ENCODE measurements around the gene GATAD2A.

DNA sequence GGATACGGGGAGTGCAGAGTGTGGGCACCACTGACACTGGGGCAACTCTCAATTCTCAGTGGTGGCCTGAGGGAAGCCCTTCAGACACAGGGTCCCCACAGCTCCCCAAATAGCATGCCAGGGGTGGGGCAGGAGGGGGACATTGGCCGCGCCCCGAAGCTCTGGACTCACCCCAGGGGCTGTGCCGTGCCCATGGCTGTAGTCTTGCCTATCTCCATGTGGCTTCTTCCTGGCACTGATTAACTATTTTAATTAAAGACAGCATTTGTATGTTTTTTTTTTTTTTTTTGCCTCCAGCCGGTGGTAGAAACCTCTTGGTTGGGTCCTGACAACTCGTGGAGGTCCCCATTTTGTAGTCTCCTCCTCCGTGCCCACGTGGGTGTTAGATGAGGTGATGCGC lies 23.3 kb downstream of the GATAD2A start:
- TF ChIP-seq CTCF (IDR thresholded peaks at IDR 0.05; ENCODE audit: borderline replicate concordance, extremely low read depth, low read length, poor library complexity, severe bottlenecking) (no peak), EZH2 (IDR thresholded peaks at IDR 0.05; ENCODE audit: borderline replicate concordance, low read depth, low read length, severe bottlenecking) (no peak)

Measured in DND-41 (cell line).